ENCODE data around the gene ZNF362. TPM values are rescaled to one million over a fixed set of nuclear protein-coding genes. Genes with fewer than 3 reads are reported as not detected.

Gene ZNF362
- total RNA-seq, 1 experiment from 2014 or later: 11.1 TPM

DNA sequence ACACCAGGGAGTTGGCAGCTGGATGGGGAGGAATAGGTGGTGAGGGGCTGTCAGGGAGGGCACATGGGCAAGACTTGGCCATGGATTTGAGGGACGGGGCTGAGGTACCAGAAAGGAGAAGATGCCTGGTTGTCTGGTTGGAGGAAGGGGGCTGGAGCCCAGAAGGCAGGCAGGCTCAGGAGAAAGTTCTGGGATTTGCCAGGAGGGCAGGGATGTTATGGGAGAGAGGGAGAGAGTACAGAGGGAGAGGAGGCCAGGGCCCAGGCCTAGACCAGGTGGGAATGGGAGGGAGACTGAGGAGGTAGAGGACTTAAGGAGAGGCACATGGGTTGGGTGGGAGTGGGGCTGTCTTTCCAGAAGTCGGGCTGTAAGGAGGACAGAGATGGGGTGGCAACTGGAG lies 60.3 kb downstream of the ZNF362 start:
- no peak overlapping the region for H2AFZ ChIP-seq (ENCODE audit: low read depth, low read length, poor library complexity, severe bottlenecking)
- ATAC-seq (no peak), DNase-seq (ENCODE audit: low read depth, low spot score) (no peak)
- H4K20me1 ChIP-seq (ENCODE audit: insufficient read depth): no peaks in the 10 kb centered on the region
- H3K4me3 ChIP-seq (replicated peaks in 1 of 2; ENCODE audit: low read depth in 1 of 2, low read length in 2 of 2): no peak overlapping the region
- BruUV-seq (replicated peaks): no TSS peak
- H3K9ac ChIP-seq (ENCODE audit: low read length): no peak overlapping the region
- H3K27me3 ChIP-seq (ENCODE audit: insufficient read depth, low read length): no peaks in the 10 kb centered on the region
- H3K9me2 ChIP-seq (ENCODE audit: insufficient read depth): no peaks in the 10 kb centered on the region
- H3K27ac ChIP-seq (ENCODE audit: low read depth, low read length): no peak overlapping the region
- ChIA-PET POLR2A (no interaction called here), RAD21 (ENCODE audit: low non-redundant PET in 1 of 2, low total read pairs in 2 of 2, uncharacterized antibody in 2 of 2, unreplicated experiment in 2 of 2) (no interaction called here), CTCF (no interaction called here)
- no peaks in the 10 kb centered on the region for H3K36me3 ChIP-seq (ENCODE audit: control insufficient read depth in 1 of 2, insufficient read depth in 2 of 2, low read length in 2 of 2)
- no peaks in the 10 kb centered on the region for H3K4me1 ChIP-seq (ENCODE audit: control insufficient read depth in 1 of 2, insufficient read depth in 2 of 2, low read length in 2 of 2)
- intact Hi-C loops (cut with micrococcal nuclease): no loop called here
- H3K79me2 ChIP-seq (ENCODE audit: insufficient read depth, low read length): no peaks in the 10 kb centered on the region
- TF ChIP-seq ELF1 (IDR thresholded peaks at IDR 0.05; ENCODE audit: borderline replicate concordance, low read depth): no peak
- no peak for TF ChIP-seq MAX (IDR thresholded peaks at IDR 0.05)
- TF ChIP-seq FOSL1 (IDR thresholded peaks at IDR 0.05; ENCODE audit: low read depth): no peak
- TF ChIP-seq SIN3A (IDR thresholded peaks at IDR 0.05; ENCODE audit: low read depth): no peak
- no peak for TF ChIP-seq POLR2A (IDR thresholded peaks at IDR 0.05; ENCODE audit: borderline replicate concordance, extremely low read depth, insufficient read depth, insufficient read length)
- no peak for TF ChIP-seq SP1 (IDR thresholded peaks at IDR 0.05; ENCODE audit: low read depth)
- TF ChIP-seq REST (IDR thresholded peaks at IDR 0.05; ENCODE audit: low read depth): no peak
- no peak for TF ChIP-seq EGR1 (IDR thresholded peaks at IDR 0.05; ENCODE audit: low read depth)
- H3K4me2 ChIP-seq (ENCODE audit: low read length): no peak overlapping the region
- no peaks in the 10 kb centered on the region for H3K9me3 ChIP-seq (ENCODE audit: control insufficient read depth in 1 of 2, insufficient read depth in 1 of 2, low read depth in 1 of 2, low read length in 2 of 2)

DNA sequence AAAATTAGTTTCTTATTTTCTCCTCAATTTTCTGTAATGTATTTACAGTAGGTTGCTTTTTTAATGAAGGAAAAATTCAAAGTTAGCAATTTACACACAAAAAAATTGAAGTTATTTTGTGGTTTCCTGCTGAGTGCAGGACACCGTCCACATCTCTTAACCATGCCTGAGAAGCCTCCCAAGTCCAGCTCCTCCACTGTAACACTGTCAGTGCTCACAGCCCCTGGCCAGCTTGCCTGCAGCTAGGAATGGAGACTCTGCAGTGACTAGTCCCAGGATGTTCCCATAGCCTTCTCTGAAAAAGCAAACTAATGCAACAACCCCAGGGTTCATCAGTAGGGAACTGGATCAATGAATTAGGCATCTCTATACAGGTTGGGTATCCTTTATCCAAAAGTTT lies 61.1 kb downstream of the ZNF362 start:
- no peak overlapping the region for H3K27ac ChIP-seq (ENCODE audit: low read depth, low read length)
- no peak for DNase-seq (ENCODE audit: low read depth, low spot score)
- no peak overlapping the region for H3K9ac ChIP-seq (ENCODE audit: low read length)
- no peaks in the 10 kb centered on the region for H3K79me2 ChIP-seq (ENCODE audit: insufficient read depth, low read length)
- H3K4me2 ChIP-seq (ENCODE audit: low read length): no peak overlapping the region
- no peak overlapping the region for H2AFZ ChIP-seq (ENCODE audit: low read depth, low read length, poor library complexity, severe bottlenecking)
- H3K4me1 ChIP-seq (ENCODE audit: control insufficient read depth in 1 of 2, insufficient read depth in 2 of 2, low read length in 2 of 2): no peaks in the 10 kb centered on the region
- H3K9me2 ChIP-seq (ENCODE audit: insufficient read depth): no peaks in the 10 kb centered on the region
- no peak overlapping the region for H3K4me3 ChIP-seq (replicated peaks in 1 of 2; ENCODE audit: low read depth in 1 of 2, low read length in 2 of 2)
- intact Hi-C loops (cut with micrococcal nuclease): no loop called here
- H4K20me1 ChIP-seq (ENCODE audit: insufficient read depth): no peaks in the 10 kb centered on the region
- H3K27me3 ChIP-seq (ENCODE audit: insufficient read depth, low read length): no peaks in the 10 kb centered on the region
- H3K36me3 ChIP-seq (ENCODE audit: control insufficient read depth in 1 of 2, insufficient read depth in 2 of 2, low read length in 2 of 2): no peaks in the 10 kb centered on the region
- H3K9me3 ChIP-seq (ENCODE audit: control insufficient read depth in 1 of 2, insufficient read depth in 1 of 2, low read depth in 1 of 2, low read length in 2 of 2): no peaks in the 10 kb centered on the region
- ATAC-seq: no peak
- BruUV-seq (replicated peaks): no TSS peak
- ChIA-PET CTCF (no interaction called here), RAD21 (ENCODE audit: low non-redundant PET in 1 of 2, low total read pairs in 2 of 2, uncharacterized antibody in 2 of 2, unreplicated experiment in 2 of 2) (no interaction called here), POLR2A (no interaction called here)
- TF ChIP-seq SRF (IDR thresholded peaks at IDR 0.05; ENCODE audit: low read depth) (no peak), EZH2 (IDR thresholded peaks at IDR 0.05) (no peak), TCF7L2 (IDR thresholded peaks at IDR 0.05; ENCODE audit: borderline replicate concordance, extremely low read depth, insufficient read depth, insufficient read length) (no peak), REST (IDR thresholded peaks at IDR 0.05; ENCODE audit: low read depth) (no peak), POLR2A (IDR thresholded peaks at IDR 0.05; ENCODE audit: borderline replicate concordance, extremely low read depth, insufficient read depth, insufficient read length) (no peak), EZH2phosphoT487 (IDR thresholded peaks at IDR 0.05; ENCODE audit: borderline replicate concordance) (no peak), CEBPB (IDR thresholded peaks at IDR 0.05; ENCODE audit: low read depth) (no peak), RAD21 (IDR thresholded peaks at IDR 0.05; ENCODE audit: low read depth) (no peak), FOSL1 (IDR thresholded peaks at IDR 0.05; ENCODE audit: low read depth) (no peak), SP1 (IDR thresholded peaks at IDR 0.05; ENCODE audit: low read depth) (no peak), CBX3 (IDR thresholded peaks at IDR 0.05; ENCODE audit: low read depth) (no peak), EGR1 (IDR thresholded peaks at IDR 0.05; ENCODE audit: low read depth) (no peak)

All from HCT116 (cell line).